Neural progenitor cell (in vitro differentiated cells): ENCODE measurements around the gene BICD2.

ENCODE experiments used
- CTCF ChIP-seq: fragments of 200-600 bp; sonication (generic); IDR thresholded peaks from 2 replicates; pipeline ENCODE4 v1.5.1; 2017; ENCODE audit warnings: antibody characterized with exemption, mild to moderate bottlenecking
- EZH2 ChIP-seq: fragments of 200-600 bp; sonication (generic); IDR thresholded peaks from 2 replicates; pipeline ENCODE4 v1.6.1; 2017; ENCODE audit warnings: antibody characterized with exemption, mild to moderate bottlenecking, moderate library complexity
- EZH2phosphoT487 ChIP-seq: fragments of 200-600 bp; sonication (generic); IDR thresholded peaks from 2 replicates; pipeline ENCODE4 v1.6.1; 2017; ENCODE audit warnings: antibody characterized with exemption

DNA sequence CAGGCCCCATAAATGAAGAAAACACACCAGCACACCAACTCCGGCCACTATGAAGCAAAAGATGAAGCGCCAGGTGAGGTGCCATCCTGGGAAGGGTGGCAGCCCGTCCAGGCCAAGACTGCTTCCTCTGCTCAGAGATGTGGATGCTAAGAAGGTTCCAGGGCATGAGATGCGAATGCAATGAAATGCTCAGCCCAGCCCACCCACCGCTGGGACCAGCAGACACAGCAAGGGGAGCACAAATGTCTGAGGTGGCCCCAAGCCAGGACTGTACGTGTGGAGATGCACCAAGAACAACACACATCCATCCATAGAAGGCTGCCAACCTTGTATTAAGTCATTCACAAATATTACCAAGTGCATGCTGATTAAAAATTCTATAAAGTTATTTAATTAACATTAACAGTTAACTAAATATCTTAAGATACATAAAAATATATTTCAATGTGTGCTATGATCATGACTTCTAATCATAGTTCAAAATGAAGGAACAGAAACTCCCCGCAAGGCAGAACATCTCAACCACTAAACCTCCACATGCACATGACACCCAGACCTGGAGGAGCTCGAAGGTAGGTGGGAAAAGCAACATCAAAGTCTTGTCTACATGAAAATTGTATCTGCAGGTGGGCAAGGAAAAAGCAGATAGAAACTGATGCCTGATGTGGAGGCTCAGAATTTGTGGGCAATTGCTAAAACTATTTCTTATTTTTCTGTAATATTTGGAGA lies 43.7 kb downstream of the BICD2 start:
- TF ChIP-seq CTCF = no peak
- TF ChIP-seq EZH2 = no peak
- no peak for TF ChIP-seq EZH2phosphoT487
